ENCODE data around the gene EID2B. TPM values are rescaled to one million over a fixed set of nuclear protein-coding genes. Genes with fewer than 3 reads are reported as not detected.
A peak's percentile ranks its signal among the peaks of the same experiment; 100 is the strongest.

Gene EID2B
- total RNA-seq, 6 experiments from 2014 or later = 2.2 to 3.7 (median 3.3) TPM

DNA sequence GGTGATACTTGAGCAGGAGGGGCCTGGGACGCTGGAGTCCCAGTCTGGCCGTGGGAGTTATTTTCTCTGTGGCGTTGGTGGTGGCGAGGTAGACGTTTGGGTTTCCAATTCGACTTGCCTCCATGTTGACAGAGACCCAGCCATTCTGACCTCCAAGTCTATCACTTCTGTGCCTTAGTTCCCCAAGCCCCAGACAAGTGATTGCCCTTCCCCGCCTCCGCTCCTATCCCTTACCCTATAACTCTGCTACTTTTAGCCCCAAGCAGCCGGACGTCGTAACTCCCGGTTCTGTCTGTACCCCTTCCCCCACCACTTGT is 51.5 kb downstream of the EID2B start:
- H3K9me3 Mint-ChIP-seq = no peaks in the 10 kb centered on the region
- H3K27me3 Mint-ChIP-seq (ENCODE audit: insufficient read depth) = peaks cover 6% of the 10 kb centered on the region
- DNase-seq = no peak

More for the DNA sequence above, 51.5 kb downstream of the EID2B start:
- TF ChIP-seq, protein P1, sequence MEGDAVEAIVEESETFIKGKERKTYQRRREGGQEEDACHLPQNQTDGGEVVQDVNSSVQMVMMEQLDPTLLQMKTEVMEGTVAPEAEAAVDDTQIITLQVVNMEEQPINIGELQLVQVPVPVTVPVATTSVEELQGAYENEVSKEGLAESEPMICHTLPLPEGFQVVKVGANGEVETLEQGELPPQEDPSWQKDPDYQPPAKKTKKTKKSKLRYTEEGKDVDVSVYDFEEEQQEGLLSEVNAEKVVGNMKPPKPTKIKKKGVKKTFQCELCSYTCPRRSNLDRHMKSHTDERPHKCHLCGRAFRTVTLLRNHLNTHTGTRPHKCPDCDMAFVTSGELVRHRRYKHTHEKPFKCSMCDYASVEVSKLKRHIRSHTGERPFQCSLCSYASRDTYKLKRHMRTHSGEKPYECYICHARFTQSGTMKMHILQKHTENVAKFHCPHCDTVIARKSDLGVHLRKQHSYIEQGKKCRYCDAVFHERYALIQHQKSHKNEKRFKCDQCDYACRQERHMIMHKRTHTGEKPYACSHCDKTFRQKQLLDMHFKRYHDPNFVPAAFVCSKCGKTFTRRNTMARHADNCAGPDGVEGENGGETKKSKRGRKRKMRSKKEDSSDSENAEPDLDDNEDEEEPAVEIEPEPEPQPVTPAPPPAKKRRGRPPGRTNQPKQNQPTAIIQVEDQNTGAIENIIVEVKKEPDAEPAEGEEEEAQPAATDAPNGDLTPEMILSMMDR (IDR thresholded peaks at IDR 0.05) = no peak
- Mint-ChIP-seq H3K4me1 (ENCODE audit: low read depth) (peaks cover 21% of the 10 kb centered on the region), H3K27ac (peak overlapping the region; percentile 97), H3K36me3 (ENCODE audit: low read depth) (peaks cover 15% of the 10 kb centered on the region), H3K4me3 (peak overlapping the region; percentile 99)

Other genes with a start within 250 kb of the EID2B start
- gene IFNL1, start 236.4 kb downstream of the EID2B start, total RNA-seq (2021; fragmentation: NEBNext Ultra II Directional; extraction: Animal tissue kit (Norgen Biotek cat#: 25700)) = not detected
- under 1 TPM in 2 of 6 experiments, not detected in 4; 0.07 to 0.14 TPM for gene LRFN1, start 212.0 kb downstream of the EID2B start, total RNA-seq (2021; fragmentation: NEBNext Ultra II Directional; extraction: Animal tissue kit (Norgen Biotek cat#: 25700))
- 1 to 10 TPM in 1 of 6 experiments, under 1 TPM in 5; 0.37 to 1.1 (median 0.77) TPM for gene GMFG, start 196.8 kb downstream of the EID2B start, total RNA-seq (2021; fragmentation: NEBNext Ultra II Directional; extraction: Animal tissue kit (Norgen Biotek cat#: 25700))
- 100 to 1,000 TPM; 107 to 133 (median 124) TPM for gene SAMD4B, start 190.4 kb downstream of the EID2B start, total RNA-seq (2021; fragmentation: NEBNext Ultra II Directional; extraction: Animal tissue kit (Norgen Biotek cat#: 25700))
- gene PAF1, start 141.7 kb downstream of the EID2B start, total RNA-seq (2021; fragmentation: NEBNext Ultra II Directional; extraction: Animal tissue kit (Norgen Biotek cat#: 25700)) = 10 to 100 TPM; 46.8 to 70.0 (median 60.6) TPM
- gene MED29, start 141.5 kb downstream of the EID2B start, total RNA-seq (2021; fragmentation: NEBNext Ultra II Directional; extraction: Animal tissue kit (Norgen Biotek cat#: 25700)) = 10 to 100 TPM; 38.2 to 48.5 (median 45.2) TPM
- 10 to 100 TPM; 30.9 to 81.6 (median 68.5) TPM for gene ZFP36, start 126.0 kb downstream of the EID2B start, total RNA-seq (2021; fragmentation: NEBNext Ultra II Directional; extraction: Animal tissue kit (Norgen Biotek cat#: 25700))
- gene PLEKHG2, start 120.2 kb downstream of the EID2B start, total RNA-seq (2021; fragmentation: NEBNext Ultra II Directional; extraction: Animal tissue kit (Norgen Biotek cat#: 25700)) = 10 to 100 TPM; 38.3 to 56.0 (median 45.7) TPM
- gene RPS16, start 96.9 kb downstream of the EID2B start, total RNA-seq (2021; fragmentation: NEBNext Ultra II Directional; extraction: Animal tissue kit (Norgen Biotek cat#: 25700)) = 1,000 to 10,000 TPM; 1,647 to 2,008 (median 1,885) TPM
- gene SUPT5H, start 87.3 kb downstream of the EID2B start, total RNA-seq (2021; fragmentation: NEBNext Ultra II Directional; extraction: Animal tissue kit (Norgen Biotek cat#: 25700)) = 100 to 1,000 TPM; 102 to 129 (median 107) TPM
- 100 to 1,000 TPM in 1 of 6 experiments, 10 to 100 TPM in 5; 86.2 to 104 (median 92.5) TPM for gene TIMM50, start 52.0 kb downstream of the EID2B start, total RNA-seq (2021; fragmentation: NEBNext Ultra II Directional; extraction: Animal tissue kit (Norgen Biotek cat#: 25700))
- under 1 TPM in 2 of 6 experiments, not detected in 4; 0.38 to 0.45 TPM for gene DLL3, start 33.9 kb downstream of the EID2B start, total RNA-seq (2021; fragmentation: NEBNext Ultra II Directional; extraction: Animal tissue kit (Norgen Biotek cat#: 25700))
- not detected for gene SELENOV, start 17.7 kb downstream of the EID2B start, total RNA-seq (2021; fragmentation: NEBNext Ultra II Directional; extraction: Animal tissue kit (Norgen Biotek cat#: 25700))
- 10 to 100 TPM; 18.4 to 23.4 (median 19.0) TPM for gene EID2, start 7.3 kb upstream of the EID2B start, total RNA-seq (2021; fragmentation: NEBNext Ultra II Directional; extraction: Animal tissue kit (Norgen Biotek cat#: 25700))
- gene LGALS13, start 69.7 kb upstream of the EID2B start, total RNA-seq (2021; fragmentation: NEBNext Ultra II Directional; extraction: Animal tissue kit (Norgen Biotek cat#: 25700)) = not detected
- not detected for gene LGALS16, start 123.1 kb upstream of the EID2B start, total RNA-seq (2021; fragmentation: NEBNext Ultra II Directional; extraction: Animal tissue kit (Norgen Biotek cat#: 25700))
- not detected for gene LGALS14, start 171.6 kb upstream of the EID2B start, total RNA-seq (2021; fragmentation: NEBNext Ultra II Directional; extraction: Animal tissue kit (Norgen Biotek cat#: 25700))
- not detected for gene CLC, start 205.2 kb upstream of the EID2B start, total RNA-seq (2021; fragmentation: NEBNext Ultra II Directional; extraction: Animal tissue kit (Norgen Biotek cat#: 25700))
- not detected for gene LEUTX, start 246.0 kb upstream of the EID2B start, total RNA-seq (2021; fragmentation: NEBNext Ultra II Directional; extraction: Animal tissue kit (Norgen Biotek cat#: 25700))